Endodermal cell (in vitro differentiated cells): ENCODE measurements around the gene GALNT2. TPM values are rescaled to one million over a fixed set of nuclear protein-coding genes. Genes with fewer than 3 reads are reported as not detected.

ENCODE experiments used
- DNase-seq: peaks from one replicate; pipeline ENCODE4 v3.0.0-alpha.2; 2017
- H3K27ac ChIP-seq: 2 replicates; pipeline ENCODE4 v1.5.1; 2013; ENCODE audit warnings: mild to moderate bottlenecking, low read depth, low read length, moderate library complexity
- H3K27me3 ChIP-seq: 2 replicates; pipeline ENCODE4 v1.6.1; 2013; ENCODE audit warnings: mild to moderate bottlenecking, low read length, moderate library complexity; ENCODE audit not compliant: insufficient read depth, control insufficient read depth, poor library complexity, severe bottlenecking
- H3K36me3 ChIP-seq: 2 replicates; pipeline ENCODE4 v1.7.0; 2013; ENCODE audit warnings: mild to moderate bottlenecking, low read length, moderate library complexity; ENCODE audit not compliant: control insufficient read depth, insufficient read depth
- H3K4me1 ChIP-seq: one replicate; pipeline ENCODE4 v1.7.0; 2013; ENCODE audit warnings: low read length; ENCODE audit not compliant: control insufficient read depth, insufficient read depth
- H3K4me3 ChIP-seq: 2 replicates; pipeline ENCODE4 v1.5.1; 2013; ENCODE audit warnings: mild to moderate bottlenecking, low read length, moderate library complexity
- H3K9ac ChIP-seq: 2 replicates; pipeline ENCODE4 v1.6.1; 2013; ENCODE audit warnings: mild to moderate bottlenecking, low read length, moderate library complexity; ENCODE audit not compliant: poor library complexity, severe bottlenecking; ENCODE audit errors: extremely low read depth
- H3K9me3 ChIP-seq: 2 replicates; pipeline ENCODE4 v1.6.1; 2013; ENCODE audit warnings: mild to moderate bottlenecking, low read length, moderate library complexity; ENCODE audit not compliant: control insufficient read depth
- H3K27ac Mint-ChIP-seq: 2 replicates; pipeline ENCODE4 v1.8.0; 2020; ENCODE audit warnings: mixed read lengths
- H3K27me3 Mint-ChIP-seq: 2 replicates; pipeline ENCODE4 v1.8.0; 2021; ENCODE audit warnings: mild to moderate bottlenecking, mixed read lengths; ENCODE audit not compliant: insufficient read depth
- H3K36me3 Mint-ChIP-seq: 2 replicates; pipeline ENCODE4 v1.8.0; 2020; ENCODE audit warnings: low read depth, mixed read lengths
- H3K4me1 Mint-ChIP-seq: 2 replicates; pipeline ENCODE4 v1.8.0; 2020; ENCODE audit warnings: mixed read lengths
- H3K4me3 Mint-ChIP-seq: 2 replicates; pipeline ENCODE4 v1.8.0; 2020; ENCODE audit warnings: mild to moderate bottlenecking, moderate library complexity, mixed read lengths
- H3K9me3 Mint-ChIP-seq: 2 replicates; pipeline ENCODE4 v1.8.0; 2020; ENCODE audit warnings: mild to moderate bottlenecking, mixed read lengths
- CTCF ChIP-seq: fragments of 200-600 bp; sonication (generic); conservative IDR thresholded peaks from 2 replicates; pipeline ENCODE4 v1.5.0; 2021; ENCODE audit warnings: antibody characterized with exemption, mild to moderate bottlenecking
- WGBS, 2 experiments: methylation state at CpG; one replicate each; pipeline versions ENCODE4 v1.1.5 to v1.1.7; 2013; ENCODE audit warnings: missing lambda C conversion rate in 2 of 2, mixed read lengths in 1 of 2; ENCODE audit not compliant: insufficient coverage in 1 of 2, insufficient read length in 1 of 2; 5-methylcytosine and 5-hydroxymethylcytosine counted together
- total RNA-seq, 2 donors: library from RNA; stranded (reverse); fragmentation: NEBNext Ultra II Directional in 1 of 2; extraction: Animal tissue kit (Norgen Biotek cat#: 25700) in 1 of 2; gene quantifications; 2 replicates in 1 of 2; 3 replicates in 1 of 2; pipeline ENCODE4 v1.2.1, GENCODE V29; 2021

Gene GALNT2
- total RNA-seq, 2 donors from 2014 or later = 41.6 to 63.5 TPM

- no peak overlapping the region for H3K27ac Mint-ChIP-seq
- no peaks in the 10 kb centered on the region for H3K4me1 ChIP-seq
- H3K27me3 ChIP-seq = no peaks in the 10 kb centered on the region
- 95 to 100% methylated on average over 1 to 3 of the region's 3 CpGs for WGBS, 2 experiments
- no peaks in the 10 kb centered on the region for H3K9me3 Mint-ChIP-seq
- H3K9ac ChIP-seq = no peak overlapping the region
- no peak for TF ChIP-seq CTCF
- H3K4me3 Mint-ChIP-seq = no peak overlapping the region
- H3K27me3 Mint-ChIP-seq = no peaks in the 10 kb centered on the region
- no peaks in the 10 kb centered on the region for H3K36me3 Mint-ChIP-seq
- no peaks in the 10 kb centered on the region for H3K9me3 ChIP-seq
- H3K4me3 ChIP-seq = no peak overlapping the region
- H3K4me1 Mint-ChIP-seq = peaks cover 35% of the 10 kb centered on the region
- H3K27ac ChIP-seq = no peak overlapping the region
- DNase-seq = no peak
- H3K36me3 ChIP-seq = no peaks in the 10 kb centered on the region
Observed at GRCh38 chr1:230220907-230221306, 153.9 kb downstream of the GALNT2 start.

DNA sequence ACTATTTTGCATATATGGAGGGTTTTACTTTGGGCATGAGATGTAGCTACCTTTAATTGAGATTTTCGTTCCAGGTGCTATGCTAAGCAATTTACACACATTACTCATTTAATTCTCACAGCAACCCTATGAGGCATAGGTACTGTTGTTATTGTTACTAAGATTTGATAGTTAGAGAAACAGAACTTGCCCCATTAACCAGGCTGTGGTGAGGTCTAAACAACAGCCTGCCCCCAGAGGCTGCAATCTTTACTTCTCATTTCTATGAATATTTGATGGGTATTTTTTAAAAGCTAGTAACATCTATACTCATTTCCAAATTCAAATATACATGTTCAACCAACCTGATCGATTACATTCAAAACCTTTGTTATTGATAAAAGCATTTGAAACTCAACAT lies 155.6 kb downstream of the GALNT2 start:
- Histone ChIP-seq H3K4me3 (no peak overlapping the region), H3K27ac (no peak overlapping the region), H3K9ac (no peak overlapping the region), H3K36me3 (no peaks in the 10 kb centered on the region), H3K4me1 (no peaks in the 10 kb centered on the region), H3K27me3 (no peaks in the 10 kb centered on the region), H3K9me3 (no peaks in the 10 kb centered on the region)
- H3K36me3 Mint-ChIP-seq = no peaks in the 10 kb centered on the region
- H3K4me3 Mint-ChIP-seq = no peak overlapping the region
- H3K4me1 Mint-ChIP-seq = peaks cover 30% of the 10 kb centered on the region
- no peak overlapping the region for H3K27ac Mint-ChIP-seq
- WGBS, 2 experiments = 100% methylated on average over 1 of the region's 2 CpGs; no CpG with 5 or more reads in 1 of the 2 experiments
- no peaks in the 10 kb centered on the region for H3K27me3 Mint-ChIP-seq
- no peak for DNase-seq
- TF ChIP-seq CTCF = peak; percentile 39
- H3K9me3 Mint-ChIP-seq = no peaks in the 10 kb centered on the region

- H3K4me1 Mint-ChIP-seq = peaks cover 25% of the 10 kb centered on the region
Observed at GRCh38 chr1:230224101-230224960, 157.3 kb downstream of the GALNT2 start.

More at GRCh38 chr1:230224101-230224960, 157.3 kb downstream of the GALNT2 start:
- Mint-ChIP-seq H3K27ac (no peak overlapping the region), H3K36me3 (no peaks in the 10 kb centered on the region), H3K27me3 (no peaks in the 10 kb centered on the region), H3K4me3 (no peak overlapping the region), H3K9me3 (no peaks in the 10 kb centered on the region)
- 93% methylated on average over 13 to 18 of the region's 18 CpGs for WGBS, 2 experiments
- no peak for TF ChIP-seq CTCF
- Histone ChIP-seq H3K9ac (no peak overlapping the region), H3K36me3 (no peaks in the 10 kb centered on the region), H3K4me1 (no peaks in the 10 kb centered on the region), H3K27me3 (no peaks in the 10 kb centered on the region), H3K9me3 (no peaks in the 10 kb centered on the region), H3K4me3 (no peak overlapping the region), H3K27ac (no peak overlapping the region)
- no peak for DNase-seq
